Chondrocyte (in vitro differentiated cells): ENCODE data around the gene ARID1A. TPM values are rescaled to one million over a fixed set of nuclear protein-coding genes. Genes with fewer than 3 reads are reported as not detected.
"Not testable (repeated sequence)": the region's sequence is repeated elsewhere in the genome, so short reads cannot be mapped to it uniquely, and the experiment has no call there.

Source experiments
- DNase-seq: peaks from one replicate; pipeline ENCODE4 v3.0.0; 2021; ENCODE audit warnings: mixed read lengths, low spot score
- H3K27ac Mint-ChIP-seq: one replicate; pipeline ENCODE4 v1.8.0; 2021; ENCODE audit warnings: mild to moderate bottlenecking, moderate library complexity, mixed read lengths; ENCODE audit not compliant: unreplicated experiment
- H3K27me3 Mint-ChIP-seq: 2 replicates; pipeline ENCODE4 v1.8.0; 2021; ENCODE audit warnings: low read depth, mixed read lengths
- H3K36me3 Mint-ChIP-seq: 2 replicates; pipeline ENCODE4 v1.8.0; 2021; ENCODE audit warnings: low read depth, mixed read lengths
- H3K4me1 Mint-ChIP-seq: 2 replicates; pipeline ENCODE4 v1.8.0; 2021; ENCODE audit warnings: low read depth, mild to moderate bottlenecking, mixed read lengths
- H3K4me3 Mint-ChIP-seq: one replicate; pipeline ENCODE4 v1.8.0; 2021; ENCODE audit warnings: mild to moderate bottlenecking, moderate library complexity, mixed read lengths; ENCODE audit not compliant: unreplicated experiment
- H3K9me3 Mint-ChIP-seq: 2 replicates; pipeline ENCODE4 v1.8.0; 2021; ENCODE audit warnings: low read depth, mixed read lengths
- CTCF ChIP-seq: fragments of 200-600 bp; sonication (generic); IDR thresholded peaks from 2 replicates; pipeline ENCODE4 v1.5.0; 2021; ENCODE audit warnings: antibody characterized with exemption, mild to moderate bottlenecking, moderate library complexity
- total RNA-seq: library from RNA; stranded (reverse); gene quantifications from 3 replicates; pipeline ENCODE4 v1.2.1, GENCODE V29; 2021

The ARID1A gene
- total RNA-seq, 1 donor from 2014 or later, result 56.1 TPM

GRCh38 chr1:26810105-26810504 lies 114.3 kb downstream of the ARID1A start:
- TF ChIP-seq CTCF, result peak; percentile 84
- not testable (repeated sequence) for H3K4me3 Mint-ChIP-seq, H3K36me3 Mint-ChIP-seq, H3K27ac Mint-ChIP-seq, H3K4me1 Mint-ChIP-seq, H3K9me3 Mint-ChIP-seq, DNase-seq, H3K27me3 Mint-ChIP-seq

GRCh38 chr1:26811057-26811456 lies 115.2 kb downstream of the ARID1A start:
- no peak for DNase-seq
- Mint-ChIP-seq H3K27me3 (no peaks in the 10 kb centered on the region), H3K4me3 (no peak overlapping the region), H3K9me3 (no peaks in the 10 kb centered on the region), H3K36me3 (no peaks in the 10 kb centered on the region), H3K4me1 (no peaks in the 10 kb centered on the region), H3K27ac (no peak overlapping the region)
- no peak for TF ChIP-seq CTCF

GRCh38 chr1:26811708-26812107 lies 115.9 kb downstream of the ARID1A start:
- Mint-ChIP-seq H3K4me1 (no peaks in the 10 kb centered on the region), H3K36me3 (no peaks in the 10 kb centered on the region), H3K9me3 (no peaks in the 10 kb centered on the region), H3K27me3 (no peaks in the 10 kb centered on the region), H3K27ac (no peak overlapping the region), H3K4me3 (no peak overlapping the region)
- TF ChIP-seq CTCF, result no peak
- DNase-seq, result no peak

- H3K36me3 Mint-ChIP-seq, result no peaks in the 10 kb centered on the region
- H3K4me1 Mint-ChIP-seq, result no peaks in the 10 kb centered on the region
- no peak overlapping the region for H3K4me3 Mint-ChIP-seq
- no peak for DNase-seq
- TF ChIP-seq CTCF, result no peak
- H3K9me3 Mint-ChIP-seq, result no peaks in the 10 kb centered on the region
- H3K27ac Mint-ChIP-seq, result no peak overlapping the region
- H3K27me3 Mint-ChIP-seq, result no peaks in the 10 kb centered on the region
Measured at GRCh38 chr1:26814377-26814776, 118.6 kb downstream of the ARID1A start.

- DNase-seq, result no peak
- Mint-ChIP-seq H3K36me3 (no peaks in the 10 kb centered on the region), H3K27ac (no peak overlapping the region), H3K27me3 (no peaks in the 10 kb centered on the region), H3K9me3 (no peaks in the 10 kb centered on the region), H3K4me3 (no peak overlapping the region), H3K4me1 (no peaks in the 10 kb centered on the region)
- TF ChIP-seq CTCF, result no peak
Measured at GRCh38 chr1:26814893-26815292, 119.1 kb downstream of the ARID1A start.
